ENCODE data around the gene EFCC1.
A peak's percentile ranks its signal among the peaks of the same experiment; 100 is the strongest.

Gene EFCC1

GRCh38 chr3:128969993-128970739 lies 30.9 kb upstream of the EFCC1 start:
- DNase-seq (ENCODE audit: low spot score) = peak; percentile 68
- in situ Hi-C loops (cut with MboI; ENCODE audit: low pct_unique_long_range_greater_than_20kb, low sequenced_read_pairs, unreplicated experiment) = no loop called here
- peak; percentile 93 for TF ChIP-seq CTCF (IDR thresholded peaks at IDR 0.05; ENCODE audit: extremely low read depth, insufficient read depth, missing control alignments)

DNA sequence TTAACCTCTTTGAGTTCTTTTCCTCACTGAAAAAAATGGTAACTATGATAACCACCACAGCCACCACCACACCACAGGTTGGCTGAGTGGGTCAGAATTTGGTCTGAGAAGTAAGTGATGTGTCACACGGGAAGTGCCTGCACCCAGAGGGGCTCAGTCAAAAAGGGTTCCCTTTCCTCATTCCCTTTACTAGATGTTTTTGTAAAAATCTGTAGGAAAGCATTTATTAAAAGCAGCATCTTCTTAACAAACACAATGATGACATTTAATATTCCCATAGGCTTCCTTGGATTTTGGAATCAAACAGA lies 30.4 kb upstream of the EFCC1 start:
- TF ChIP-seq CTCF (IDR thresholded peaks at IDR 0.05; ENCODE audit: extremely low read depth, insufficient read depth, missing control alignments) = peak; percentile 4
- in situ Hi-C loops (cut with MboI; ENCODE audit: low pct_unique_long_range_greater_than_20kb, low sequenced_read_pairs, unreplicated experiment) = no loop called here
- DNase-seq (ENCODE audit: low spot score) = no peak

GRCh38 chr3:128971421-128972100 lies 29.5 kb upstream of the EFCC1 start:
- in situ Hi-C loops (cut with MboI; ENCODE audit: low pct_unique_long_range_greater_than_20kb, low sequenced_read_pairs, unreplicated experiment) = no loop called here
- DNase-seq (ENCODE audit: low spot score) = no peak

GRCh38 chr3:128973988-128974564 lies 27.0 kb upstream of the EFCC1 start:
- no peak for DNase-seq (ENCODE audit: low spot score)
- in situ Hi-C loops (cut with MboI; ENCODE audit: low pct_unique_long_range_greater_than_20kb, low sequenced_read_pairs, unreplicated experiment) = no loop called here
- TF ChIP-seq CTCF (IDR thresholded peaks at IDR 0.05; ENCODE audit: extremely low read depth, insufficient read depth, missing control alignments) = no peak

More at GRCh38 chr3:128971421-128972100, 29.5 kb upstream of the EFCC1 start:
- no peak for TF ChIP-seq CTCF (IDR thresholded peaks at IDR 0.05; ENCODE audit: extremely low read depth, insufficient read depth, missing control alignments)

- TF ChIP-seq CTCF (IDR thresholded peaks at IDR 0.05; ENCODE audit: extremely low read depth, insufficient read depth, missing control alignments) = no peak
- no peak for DNase-seq (ENCODE audit: low spot score)
- in situ Hi-C loops (cut with MboI; ENCODE audit: low pct_unique_long_range_greater_than_20kb, low sequenced_read_pairs, unreplicated experiment) = no loop called here
These were observed 25.8 kb upstream of the EFCC1 start for GRCh38 chr3:128975276-128975675.

- DNase-seq (ENCODE audit: low spot score) = no peak
- in situ Hi-C loops (cut with MboI; ENCODE audit: low pct_unique_long_range_greater_than_20kb, low sequenced_read_pairs, unreplicated experiment) = no loop called here
- no peak for TF ChIP-seq CTCF (IDR thresholded peaks at IDR 0.05; ENCODE audit: extremely low read depth, insufficient read depth, missing control alignments)
These were observed 17.6 kb upstream of the EFCC1 start for GRCh38 chr3:128983293-128984069.
